Immature natural killer cell (primary cell): ENCODE measurements around the gene MEGF10. TPM values are rescaled to one million over a fixed set of nuclear protein-coding genes. Genes with fewer than 3 reads are reported as not detected.

Experiments used
- DNase-seq, 3 donors: peaks; one replicate each; pipeline ENCODE4 v3.0.0; 2022; ENCODE audit warnings: mixed read lengths in 1 of 3
- H3K27ac Mint-ChIP-seq, 6 donors: one replicate each; pipeline ENCODE4 v1.8.0; 2020; ENCODE audit warnings: mixed read lengths in 6 of 6, mild to moderate bottlenecking in 5 of 6, inconsistent platforms in 4 of 6, moderate library complexity in 3 of 6
- H3K27me3 Mint-ChIP-seq, 3 donors: one replicate each; pipeline ENCODE4 v1.8.0; 2020 to 2021; ENCODE audit warnings: low read depth in 3 of 3, mild to moderate bottlenecking in 3 of 3, mixed read lengths in 3 of 3, moderate library complexity in 3 of 3, inconsistent platforms in 1 of 3
- H3K36me3 Mint-ChIP-seq, 3 donors: one replicate each; pipeline ENCODE4 v1.8.0; 2020; ENCODE audit warnings: mixed read lengths in 3 of 3, inconsistent platforms in 2 of 3, mild to moderate bottlenecking in 2 of 3
- H3K4me1 Mint-ChIP-seq, 2 donors: one replicate each; pipeline ENCODE4 v1.8.0; 2020; ENCODE audit warnings: inconsistent platforms in 2 of 2, mild to moderate bottlenecking in 2 of 2, mixed read lengths in 2 of 2, moderate library complexity in 1 of 2
- H3K4me3 Mint-ChIP-seq, 5 donors: one replicate each; pipeline ENCODE4 v1.8.0; 2020; ENCODE audit warnings: mild to moderate bottlenecking in 5 of 5, mixed read lengths in 5 of 5, inconsistent platforms in 3 of 5, moderate library complexity in 3 of 5
- H3K9me3 Mint-ChIP-seq, 6 donors: one replicate each; pipeline ENCODE4 v1.8.0; 2020; ENCODE audit warnings: mild to moderate bottlenecking in 6 of 6, mixed read lengths in 6 of 6, inconsistent platforms in 4 of 6, moderate library complexity in 3 of 6
- polyA plus RNA-seq, 3 donors: library from polyadenylated mRNA; unstranded; fragments of 300-500 nt; fragmentation: Illumina TruSeq; gene quantifications; one replicate each; pipeline ENCODE4 v1.2.3, GENCODE V29; 2021

The MEGF10 gene
- polyA plus RNA-seq, 3 donors from 2014 or later, result not detected

DNA sequence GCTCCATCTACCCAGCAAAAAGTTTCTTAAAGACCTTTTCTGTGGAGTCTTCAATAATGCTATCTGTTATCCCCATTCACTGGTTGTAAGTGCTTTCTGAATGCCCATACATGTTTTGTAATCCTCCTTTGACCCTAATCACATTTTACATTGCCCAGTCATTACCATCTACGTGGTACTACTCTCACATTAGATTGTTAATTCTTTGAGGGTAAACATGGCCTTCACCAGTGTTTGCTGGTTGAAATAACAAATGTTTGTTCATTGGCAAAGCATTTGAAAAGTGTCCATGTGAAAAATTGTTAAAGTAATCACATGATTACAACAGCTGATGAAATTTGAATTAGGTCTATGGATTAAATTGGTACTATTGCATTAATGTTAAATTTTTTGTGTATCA, 31.8 kb downstream of the MEGF10 start:
- peak overlapping the region in 1 of 5 donors; percentile 12 for H3K4me3 Mint-ChIP-seq
- H3K27ac Mint-ChIP-seq, result peak overlapping the region in 1 of 6 donors; percentile 4
- peaks cover 0 to 5% (median 0%) of the 10 kb centered on the region in 3 donors for H3K27me3 Mint-ChIP-seq
- H3K36me3 Mint-ChIP-seq, result no peaks in the 10 kb centered on the region
- H3K9me3 Mint-ChIP-seq, result no peaks in the 10 kb centered on the region
- no peak for DNase-seq
- H3K4me1 Mint-ChIP-seq, result peaks cover 24 to 29% of the 10 kb centered on the region in 2 donors

DNA sequence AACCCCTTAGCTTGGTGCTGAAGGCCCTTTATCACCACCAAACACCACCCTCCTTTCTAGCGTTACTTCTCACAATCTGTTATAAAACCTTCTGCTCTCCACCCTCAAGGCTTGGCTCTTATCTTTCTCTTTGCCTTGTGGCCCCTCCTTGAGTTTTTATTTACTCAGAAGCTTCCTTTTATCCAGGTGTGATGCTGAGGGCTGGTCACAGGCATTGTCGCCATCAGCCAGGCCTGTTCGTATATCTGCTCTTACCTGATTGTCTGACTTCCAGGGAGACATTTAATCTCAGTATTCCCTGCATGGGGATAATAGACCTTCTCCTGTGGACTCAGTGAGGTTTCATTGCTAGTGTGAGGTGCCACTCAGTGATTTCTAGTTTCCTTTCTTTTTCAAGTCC, 34.2 kb downstream of the MEGF10 start:
- H3K4me1 Mint-ChIP-seq, result peaks cover 24 to 28% of the 10 kb centered on the region in 2 donors
- no peaks in the 10 kb centered on the region for H3K9me3 Mint-ChIP-seq
- no peak overlapping the region for H3K4me3 Mint-ChIP-seq
- H3K27ac Mint-ChIP-seq, result no peak overlapping the region
- H3K27me3 Mint-ChIP-seq, result peaks cover 0 to 5% (median 0%) of the 10 kb centered on the region in 3 donors
- no peaks in the 10 kb centered on the region for H3K36me3 Mint-ChIP-seq
- DNase-seq, result no peak

DNA sequence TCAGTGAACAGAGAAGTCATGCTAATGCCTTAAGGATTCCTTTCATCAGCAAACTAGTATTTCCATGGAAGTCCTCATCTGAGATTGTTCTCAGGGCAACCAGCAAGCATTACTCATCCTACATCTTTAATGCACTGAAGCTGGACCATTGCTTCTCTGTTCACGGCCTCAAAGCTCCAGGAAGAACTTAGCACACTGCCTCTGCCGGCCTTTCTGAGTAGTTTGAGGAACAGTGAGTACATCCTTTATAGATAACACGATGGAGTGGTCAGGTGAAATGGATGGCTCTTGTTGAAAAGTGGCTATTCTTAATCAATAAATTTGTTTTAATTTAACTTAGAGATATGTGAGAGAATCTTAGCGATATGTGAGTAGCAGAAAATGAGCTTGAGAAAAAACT, 35.8 kb downstream of the MEGF10 start:
- Mint-ChIP-seq H3K9me3 (no peaks in the 10 kb centered on the region), H3K4me1 (peaks cover 9 to 12% of the 10 kb centered on the region in 2 donors), H3K27me3 (peaks cover 0 to 4% (median under 1%) of the 10 kb centered on the region in 3 donors), H3K36me3 (no peaks in the 10 kb centered on the region), H3K4me3 (no peak overlapping the region), H3K27ac (no peak overlapping the region)
- no peak for DNase-seq

- DNase-seq, result no peak
- H3K27me3 Mint-ChIP-seq, result peaks cover 0 to 4% (median 3%) of the 10 kb centered on the region in 3 donors
- H3K4me3 Mint-ChIP-seq, result no peak overlapping the region
- H3K27ac Mint-ChIP-seq, result no peak overlapping the region
- no peaks in the 10 kb centered on the region for H3K36me3 Mint-ChIP-seq
- H3K9me3 Mint-ChIP-seq, result no peaks in the 10 kb centered on the region
- peaks cover 2 to 4% of the 10 kb centered on the region in 2 donors for H3K4me1 Mint-ChIP-seq
Measured at GRCh38 chr5:127326976-127327755, 36.6 kb downstream of the MEGF10 start.

DNA sequence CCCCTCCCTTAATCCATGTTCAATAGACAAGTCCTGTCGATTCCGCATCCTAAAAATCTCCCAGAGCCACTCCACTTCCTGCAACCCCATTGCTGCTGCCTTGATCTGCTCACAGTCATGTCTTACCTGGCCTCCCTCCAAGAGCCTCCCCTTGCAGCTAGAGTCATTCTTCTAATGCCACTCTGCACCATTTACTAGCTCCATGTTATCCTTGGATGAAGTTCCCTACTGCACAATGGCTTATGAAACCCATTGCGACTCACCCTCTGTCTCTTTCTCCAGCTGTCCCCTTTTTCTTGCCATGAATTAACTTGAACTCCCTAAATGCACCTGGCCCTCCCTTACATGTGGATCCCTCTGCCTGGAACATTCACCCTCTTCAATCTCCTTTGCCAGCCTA, 39.5 kb downstream of the MEGF10 start:
- Mint-ChIP-seq H3K27ac (no peak overlapping the region), H3K9me3 (no peaks in the 10 kb centered on the region), H3K36me3 (no peaks in the 10 kb centered on the region), H3K27me3 (peaks cover 0 to 5% (median 2%) of the 10 kb centered on the region in 3 donors), H3K4me1 (no peaks in the 10 kb centered on the region), H3K4me3 (no peak overlapping the region)
- DNase-seq, result no peak

GRCh38 chr5:127331890-127332649, 41.5 kb downstream of the MEGF10 start:
- DNase-seq, result no peak
- Mint-ChIP-seq H3K4me1 (no peaks in the 10 kb centered on the region), H3K9me3 (no peaks in the 10 kb centered on the region), H3K4me3 (no peak overlapping the region), H3K36me3 (no peaks in the 10 kb centered on the region), H3K27ac (no peak overlapping the region), H3K27me3 (peaks cover 0 to 10% (median 2%) of the 10 kb centered on the region in 3 donors)

DNA sequence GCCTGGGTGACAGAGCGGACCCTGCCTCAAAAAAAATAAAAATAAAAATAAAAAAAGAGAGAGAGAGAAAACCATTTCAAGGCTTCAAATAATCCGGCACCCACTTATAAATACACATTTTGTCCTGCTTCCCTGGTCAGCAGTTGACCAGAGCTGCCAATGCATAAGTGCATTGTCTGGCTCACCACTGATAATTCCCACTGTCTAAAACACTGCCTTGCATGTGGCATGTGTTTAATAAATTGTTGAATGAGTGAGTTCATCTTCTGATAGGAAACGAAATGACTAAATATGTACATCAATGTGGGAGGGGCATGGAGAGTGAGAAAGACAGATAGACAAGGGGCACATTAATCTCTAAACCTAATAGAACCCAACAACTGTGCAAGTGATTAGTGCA, 42.9 kb downstream of the MEGF10 start:
- DNase-seq, result no peak
- peaks cover 0 to 10% (median 2%) of the 10 kb centered on the region in 3 donors for H3K27me3 Mint-ChIP-seq
- no peaks in the 10 kb centered on the region for H3K4me1 Mint-ChIP-seq
- H3K4me3 Mint-ChIP-seq, result no peak overlapping the region
- H3K27ac Mint-ChIP-seq, result no peak overlapping the region
- no peaks in the 10 kb centered on the region for H3K36me3 Mint-ChIP-seq
- H3K9me3 Mint-ChIP-seq, result no peaks in the 10 kb centered on the region

DNA sequence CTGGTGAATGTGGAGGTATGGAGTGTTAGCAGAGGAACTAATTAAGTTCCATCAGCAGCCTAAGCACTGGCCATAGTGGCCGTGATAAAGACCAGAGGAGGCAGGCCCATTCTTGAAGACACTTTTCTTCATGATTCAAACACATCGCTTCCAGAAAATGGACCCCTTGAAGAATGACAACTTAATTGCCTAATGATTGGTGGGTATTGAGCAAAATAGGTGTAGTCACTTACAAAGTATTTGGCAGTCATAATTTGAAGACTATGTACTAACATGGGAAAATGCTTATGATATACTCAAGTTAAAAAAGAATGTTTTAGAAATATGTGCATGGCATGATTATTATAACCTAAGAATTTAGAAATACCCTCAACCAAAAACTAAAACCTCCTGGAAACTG, 44.8 kb downstream of the MEGF10 start:
- peaks cover 0 to 10% (median 2%) of the 10 kb centered on the region in 3 donors for H3K27me3 Mint-ChIP-seq
- H3K4me1 Mint-ChIP-seq, result no peaks in the 10 kb centered on the region
- H3K27ac Mint-ChIP-seq, result no peak overlapping the region

GRCh38 chr5:127337876-127338275, 47.3 kb downstream of the MEGF10 start:
- Mint-ChIP-seq H3K4me3 (no peak overlapping the region), H3K36me3 (no peaks in the 10 kb centered on the region), H3K4me1 (no peaks in the 10 kb centered on the region), H3K9me3 (peaks cover 0 to 2% (median 0%) of the 10 kb centered on the region in 6 donors), H3K27me3 (peaks cover 0 to 5% (median 2%) of the 10 kb centered on the region in 3 donors), H3K27ac (no peak overlapping the region)
- no peak for DNase-seq

More for the DNA sequence above, 44.8 kb downstream of the MEGF10 start:
- no peak for DNase-seq
- Mint-ChIP-seq H3K36me3 (no peaks in the 10 kb centered on the region), H3K4me3 (no peak overlapping the region), H3K9me3 (peaks cover 0 to 2% (median 0%) of the 10 kb centered on the region in 6 donors)

- H3K4me3 Mint-ChIP-seq, result no peak overlapping the region
- H3K27ac Mint-ChIP-seq, result no peak overlapping the region
- DNase-seq, result no peak
- H3K36me3 Mint-ChIP-seq, result no peaks in the 10 kb centered on the region
- H3K4me1 Mint-ChIP-seq, result no peaks in the 10 kb centered on the region
- peaks cover 0 to 2% (median 0%) of the 10 kb centered on the region in 6 donors for H3K9me3 Mint-ChIP-seq
- peaks cover 0 to 5% (median 2%) of the 10 kb centered on the region in 3 donors for H3K27me3 Mint-ChIP-seq
Measured at GRCh38 chr5:127338501-127338900, 47.9 kb downstream of the MEGF10 start.

- Mint-ChIP-seq H3K36me3 (no peaks in the 10 kb centered on the region), H3K27ac (no peak overlapping the region), H3K27me3 (peaks cover 0 to 7% (median 2%) of the 10 kb centered on the region in 3 donors), H3K4me1 (no peaks in the 10 kb centered on the region), H3K9me3 (peaks cover 0 to 5% (median 0%) of the 10 kb centered on the region in 6 donors), H3K4me3 (no peak overlapping the region)
- no peak for DNase-seq
Measured at GRCh38 chr5:127340606-127341005, 50.0 kb downstream of the MEGF10 start.

GRCh38 chr5:127342364-127342763, 51.8 kb downstream of the MEGF10 start:
- Mint-ChIP-seq H3K36me3 (no peaks in the 10 kb centered on the region), H3K4me3 (no peak overlapping the region), H3K4me1 (no peaks in the 10 kb centered on the region), H3K27ac (no peak overlapping the region), H3K9me3 (peaks cover 0 to 5% (median 0%) of the 10 kb centered on the region in 6 donors), H3K27me3 (peaks cover 0 to 3% (median 2%) of the 10 kb centered on the region in 3 donors)
- no peak for DNase-seq

DNA sequence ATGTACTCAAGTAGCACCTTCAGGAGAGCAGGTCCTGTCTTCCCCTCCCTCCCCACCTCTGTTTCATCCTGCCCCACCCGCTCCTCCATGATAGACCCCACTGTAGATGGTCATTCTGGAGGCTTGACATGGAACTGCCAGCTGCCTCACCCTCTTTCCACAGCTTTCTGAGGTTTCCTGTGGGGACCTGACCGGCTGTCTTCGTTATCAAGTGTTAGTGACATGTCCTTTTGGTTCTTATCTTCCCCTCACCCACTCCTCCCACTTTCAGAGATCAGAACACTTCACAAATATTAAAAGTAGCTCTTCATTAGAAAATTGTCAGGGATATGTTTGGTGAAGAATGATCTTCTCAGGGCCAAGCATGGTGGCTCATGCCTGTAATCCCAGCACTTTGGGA, 52.7 kb downstream of the MEGF10 start:
- H3K9me3 Mint-ChIP-seq, result peaks cover 0 to 5% (median 0%) of the 10 kb centered on the region in 6 donors
- no peak overlapping the region for H3K27ac Mint-ChIP-seq
- peaks cover 0 to 3% (median 2%) of the 10 kb centered on the region in 3 donors for H3K27me3 Mint-ChIP-seq
- no peak for DNase-seq
- no peak overlapping the region for H3K4me3 Mint-ChIP-seq
- H3K36me3 Mint-ChIP-seq, result no peaks in the 10 kb centered on the region
- H3K4me1 Mint-ChIP-seq, result no peaks in the 10 kb centered on the region

- DNase-seq, result no peak
- H3K27ac Mint-ChIP-seq, result no peak overlapping the region
- peaks cover 0 to 5% (median 0%) of the 10 kb centered on the region in 6 donors for H3K9me3 Mint-ChIP-seq
- H3K36me3 Mint-ChIP-seq, result no peaks in the 10 kb centered on the region
- no peaks in the 10 kb centered on the region for H3K4me1 Mint-ChIP-seq
- H3K4me3 Mint-ChIP-seq, result no peak overlapping the region
- H3K27me3 Mint-ChIP-seq, result peaks cover 0 to 3% (median 2%) of the 10 kb centered on the region in 3 donors
Measured at GRCh38 chr5:127343866-127344265, 53.3 kb downstream of the MEGF10 start.
